Gastrocnemius medialis (tissue), 4 donors: ENCODE results near the gene CNFN. TPM values are rescaled to one million over a fixed set of nuclear protein-coding genes. Genes with fewer than 3 reads are reported as not detected.

ENCODE experiments used
- ATAC-seq, 2 donors: fragments of 150-250 bp; one replicate each; pipeline ENCODE4 v1.9.1; 2016
- DNase-seq, 2 donors: peaks; one replicate each; pipeline ENCODE4 v3.0.0-alpha.2; 2019
- H3K27ac ChIP-seq, 4 donors: fragments of 200-600 bp; sonication (generic); 1 replicate in 1 of 4; 2 replicates in 3 of 4; pipeline ENCODE4 v1.5.1; 2016 to 2018; ENCODE audit warnings: mild to moderate bottlenecking in 2 of 4, moderate library complexity in 1 of 4
- H3K27me3 ChIP-seq, 3 donors: fragments of 200-600 bp; sonication (generic) in 2 of 3; 1 replicate in 1 of 3; 2 replicates in 2 of 3; pipeline versions ENCODE4 v1.5.1 to v1.6.0; 2016 to 2019; ENCODE audit warnings: mild to moderate bottlenecking in 1 of 3, moderate library complexity in 1 of 3
- H3K36me3 ChIP-seq, 2 donors: fragments of 200-600 bp; sonication (generic) in 1 of 2; one replicate each; pipeline ENCODE4 v1.5.1; 2017 to 2018
- H3K4me1 ChIP-seq, 2 donors: fragments of 200-600 bp; sonication (generic) in 1 of 2; one replicate each; pipeline ENCODE4 v1.5.1; 2016 to 2017; ENCODE audit warnings: mild to moderate bottlenecking in 2 of 2
- H3K4me3 ChIP-seq, 4 donors: fragments of 200-600 bp; sonication (generic) in 3 of 4; 1 replicate in 1 of 4; 2 replicates in 3 of 4; pipeline ENCODE4 v1.5.1; 2016 to 2019; ENCODE audit warnings: mild to moderate bottlenecking in 2 of 4
- H3K9me3 ChIP-seq, 3 donors: fragments of 200-600 bp; sonication (generic) in 2 of 3; 1 replicate in 1 of 3; 2 replicates in 2 of 3; pipeline ENCODE4 v1.5.1; 2016 to 2019
- CTCF ChIP-seq, 5 experiments: fragments of 450-650 bp in 3 of 5; fragments of 200-600 bp in 2 of 5; sonication (generic) in 2 of 5; IDR thresholded peaks in 4 of 5; conservative IDR thresholded peaks in 1 of 5; 1 replicate in 4 of 5; 2 replicates in 1 of 5; pipeline ENCODE4 v1.5.1; 2016 to 2019; ENCODE audit warnings: antibody characterized with exemption in 5 of 5, mild to moderate bottlenecking in 3 of 5, moderate library complexity in 3 of 5
- POLR2A ChIP-seq, 2 donors: fragments of 450-650 bp; IDR thresholded peaks; one replicate each; pipeline ENCODE4 v1.6.1; 2017; ENCODE audit warnings: antibody characterized with exemption in 2 of 2, mild to moderate bottlenecking in 2 of 2, moderate library complexity in 2 of 2
- in situ Hi-C, 4 donors: fragments of 200-750 bp; cut with MboI; loops; one replicate each; pipeline versions ENCODE4 v1.15.0 to v1.8.0; 2017; ENCODE audit warnings: low sequenced_read_pairs in 4 of 4
- intact Hi-C: fragments of 100-400 bp; cut with DNase I; formaldehyde crosslinking; loops from one replicate; pipeline ENCODE4 v1.15.1; 2023; ENCODE audit warnings: low total_unique reads
- total RNA-seq, 4 donors: library from RNA; depleted of rRNA; stranded (reverse); fragments of >200 nt; gene quantifications; one replicate each; pipeline versions ENCODE4 v1.1.0 to v1.2.3, GENCODE V29; 2016

The CNFN gene
- total RNA-seq, 4 donors from 2014 or later, result not detected

- in situ Hi-C loops (no loop called here), intact Hi-C loops (no loop called here)
- H3K36me3 ChIP-seq, result no peaks in the 10 kb centered on the region
- peaks cover 5 to 9% of the 10 kb centered on the region in 2 donors for H3K4me1 ChIP-seq
- DNase-seq (peak in 1 of 2 donors; percentile 39), ATAC-seq (peak; percentile 16 to 59)
- H3K4me3 ChIP-seq, result no peak overlapping the region
- H3K27me3 ChIP-seq, result no peaks in the 10 kb centered on the region
- peak overlapping the region; percentile 54 to 77 (median 65) for H3K27ac ChIP-seq
- H3K9me3 ChIP-seq, result no peaks in the 10 kb centered on the region
- no peak for TF ChIP-seq CTCF (IDR thresholded peaks at IDR 0.05 in 4 of 5, conservative IDR thresholded peaks at IDR 0.05 in 1 of 5)
- no peak for TF ChIP-seq POLR2A (IDR thresholded peaks at IDR 0.05)
Observed at GRCh38 chr19:42412661-42413076, 22.6 kb upstream of the CNFN start.

- peak in 1 of 2 donors; percentile 65 for DNase-seq
- Histone ChIP-seq H3K27ac (peak overlapping the region; percentile 54 to 77 (median 65)), H3K4me3 (no peak overlapping the region), H3K36me3 (no peaks in the 10 kb centered on the region), H3K9me3 (no peaks in the 10 kb centered on the region), H3K27me3 (no peaks in the 10 kb centered on the region), H3K4me1 (peaks cover 5 to 9% of the 10 kb centered on the region in 2 donors)
- peak; percentile 57 to 71 for ATAC-seq
- TF ChIP-seq CTCF (IDR thresholded peaks at IDR 0.05 in 4 of 5, conservative IDR thresholded peaks at IDR 0.05 in 1 of 5) (no peak), POLR2A (IDR thresholded peaks at IDR 0.05) (no peak)
- intact Hi-C loops (no loop called here), in situ Hi-C loops (no loop called here)
Observed at GRCh38 chr19:42412227-42412626, 22.1 kb upstream of the CNFN start.

GRCh38 chr19:42411581-42412178 is 21.6 kb upstream of the CNFN start:
- Histone ChIP-seq H3K27me3 (no peaks in the 10 kb centered on the region), H3K4me3 (no peak overlapping the region), H3K27ac (peak overlapping the region; percentile 54 to 77 (median 65)), H3K4me1 (peaks cover 5 to 9% of the 10 kb centered on the region in 2 donors), H3K36me3 (no peaks in the 10 kb centered on the region), H3K9me3 (no peaks in the 10 kb centered on the region)
- no peak for DNase-seq
- intact Hi-C loops, result no loop called here
- TF ChIP-seq CTCF (IDR thresholded peaks at IDR 0.05 in 4 of 5, conservative IDR thresholded peaks at IDR 0.05 in 1 of 5) (no peak), POLR2A (IDR thresholded peaks at IDR 0.05) (no peak)
- in situ Hi-C loops, result no loop called here
- ATAC-seq, result no peak

- DNase-seq (no peak), ATAC-seq (no peak)
- no peaks in the 10 kb centered on the region for H3K9me3 ChIP-seq
- no peaks in the 10 kb centered on the region for H3K27me3 ChIP-seq
- peaks cover 5 to 9% of the 10 kb centered on the region in 2 donors for H3K4me1 ChIP-seq
- no peak overlapping the region for H3K4me3 ChIP-seq
- intact Hi-C loops, result no loop called here
- in situ Hi-C loops, result no loop called here
- TF ChIP-seq POLR2A (IDR thresholded peaks at IDR 0.05), result no peak
- no peak for TF ChIP-seq CTCF (IDR thresholded peaks at IDR 0.05 in 4 of 5, conservative IDR thresholded peaks at IDR 0.05 in 1 of 5)
- H3K36me3 ChIP-seq, result no peaks in the 10 kb centered on the region
- peak overlapping the region in 1 of 4 donors; percentile 73 for H3K27ac ChIP-seq
Observed at GRCh38 chr19:42410371-42410770, 20.3 kb upstream of the CNFN start.

- Histone ChIP-seq H3K4me3 (no peak overlapping the region), H3K9me3 (no peaks in the 10 kb centered on the region), H3K4me1 (peaks cover 5 to 9% of the 10 kb centered on the region in 2 donors), H3K27ac (peak overlapping the region; percentile 22 to 46 (median 34)), H3K36me3 (no peaks in the 10 kb centered on the region), H3K27me3 (no peaks in the 10 kb centered on the region)
- intact Hi-C loops, result no loop called here
- TF ChIP-seq POLR2A (IDR thresholded peaks at IDR 0.05) (no peak), CTCF (IDR thresholded peaks at IDR 0.05 in 4 of 5, conservative IDR thresholded peaks at IDR 0.05 in 1 of 5) (no peak)
- in situ Hi-C loops, result no loop called here
- DNase-seq (no peak), ATAC-seq (peak in 1 of 2 donors; percentile 12)
Observed at GRCh38 chr19:42409477-42409876, 19.4 kb upstream of the CNFN start.
